Amniotic epithelial cell (primary cell): ENCODE results near the gene IL3.

ENCODE experiments used
- DNase-seq: peaks from one replicate; pipeline ENCODE4 v3.0.0-alpha.2; 2010; ENCODE audit warnings: low read depth

IL3 gene

DNA sequence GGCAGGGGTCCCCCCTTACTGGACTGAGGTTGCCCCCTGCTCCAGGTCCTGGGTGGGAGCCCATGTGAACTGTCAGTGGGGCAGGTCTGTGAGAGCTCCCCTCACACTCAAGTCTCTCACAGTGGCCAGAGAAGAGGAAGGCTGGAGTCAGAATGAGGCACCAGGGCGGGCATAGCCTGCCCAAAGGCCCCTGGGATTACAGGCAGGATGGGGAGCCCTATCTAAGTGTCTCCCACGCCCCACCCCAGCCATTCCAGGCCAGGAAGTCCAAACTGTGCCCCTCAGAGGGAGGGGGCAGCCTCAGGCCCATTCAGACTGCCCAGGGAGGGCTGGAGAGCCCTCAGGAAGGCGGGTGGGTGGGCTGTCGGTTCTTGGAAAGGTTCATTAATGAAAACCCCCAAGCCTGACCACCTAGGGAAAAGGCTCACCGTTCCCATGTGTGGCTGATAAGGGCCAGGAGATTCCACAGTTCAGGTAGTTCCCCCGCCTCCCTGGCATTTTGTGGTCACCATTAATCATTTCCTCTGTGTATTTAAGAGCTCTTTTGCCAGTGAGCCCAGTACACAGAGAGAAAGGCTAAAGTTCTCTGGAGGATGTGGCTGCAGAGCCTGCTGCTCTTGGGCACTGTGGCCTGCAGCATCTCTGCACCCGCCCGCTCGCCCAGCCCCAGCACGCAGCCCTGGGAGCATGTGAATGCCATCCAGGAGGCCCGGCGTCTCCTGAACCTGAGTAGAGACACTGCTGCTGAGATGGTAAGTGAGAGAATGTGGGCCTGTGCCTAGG is 13.0 kb downstream of the IL3 start, which contains the start of gene CSF2:
Gene CSF2 (plus strand): TSS at position 559 of the 783 bp plus-strand sequence. CDS start 35 bp downstream, at position 594.
- DNase-seq: peak; percentile 16

DNA sequence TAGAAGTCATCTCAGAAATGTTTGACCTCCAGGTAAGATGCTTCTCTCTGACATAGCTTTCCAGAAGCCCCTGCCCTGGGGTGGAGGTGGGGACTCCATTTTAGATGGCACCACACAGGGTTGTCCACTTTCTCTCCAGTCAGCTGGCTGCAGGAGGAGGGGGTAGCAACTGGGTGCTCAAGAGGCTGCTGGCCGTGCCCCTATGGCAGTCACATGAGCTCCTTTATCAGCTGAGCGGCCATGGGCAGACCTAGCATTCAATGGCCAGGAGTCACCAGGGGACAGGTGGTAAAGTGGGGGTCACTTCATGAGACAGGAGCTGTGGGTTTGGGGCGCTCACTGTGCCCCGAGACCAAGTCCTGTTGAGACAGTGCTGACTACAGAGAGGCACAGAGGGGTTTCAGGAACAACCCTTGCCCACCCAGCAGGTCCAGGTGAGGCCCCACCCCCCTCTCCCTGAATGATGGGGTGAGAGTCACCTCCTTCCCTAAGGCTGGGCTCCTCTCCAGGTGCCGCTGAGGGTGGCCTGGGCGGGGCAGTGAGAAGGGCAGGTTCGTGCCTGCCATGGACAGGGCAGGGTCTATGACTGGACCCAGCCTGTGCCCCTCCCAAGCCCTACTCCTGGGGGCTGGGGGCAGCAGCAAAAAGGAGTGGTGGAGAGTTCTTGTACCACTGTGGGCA is 13.8 kb downstream of the IL3 start:
- DNase-seq: no peak

DNA sequence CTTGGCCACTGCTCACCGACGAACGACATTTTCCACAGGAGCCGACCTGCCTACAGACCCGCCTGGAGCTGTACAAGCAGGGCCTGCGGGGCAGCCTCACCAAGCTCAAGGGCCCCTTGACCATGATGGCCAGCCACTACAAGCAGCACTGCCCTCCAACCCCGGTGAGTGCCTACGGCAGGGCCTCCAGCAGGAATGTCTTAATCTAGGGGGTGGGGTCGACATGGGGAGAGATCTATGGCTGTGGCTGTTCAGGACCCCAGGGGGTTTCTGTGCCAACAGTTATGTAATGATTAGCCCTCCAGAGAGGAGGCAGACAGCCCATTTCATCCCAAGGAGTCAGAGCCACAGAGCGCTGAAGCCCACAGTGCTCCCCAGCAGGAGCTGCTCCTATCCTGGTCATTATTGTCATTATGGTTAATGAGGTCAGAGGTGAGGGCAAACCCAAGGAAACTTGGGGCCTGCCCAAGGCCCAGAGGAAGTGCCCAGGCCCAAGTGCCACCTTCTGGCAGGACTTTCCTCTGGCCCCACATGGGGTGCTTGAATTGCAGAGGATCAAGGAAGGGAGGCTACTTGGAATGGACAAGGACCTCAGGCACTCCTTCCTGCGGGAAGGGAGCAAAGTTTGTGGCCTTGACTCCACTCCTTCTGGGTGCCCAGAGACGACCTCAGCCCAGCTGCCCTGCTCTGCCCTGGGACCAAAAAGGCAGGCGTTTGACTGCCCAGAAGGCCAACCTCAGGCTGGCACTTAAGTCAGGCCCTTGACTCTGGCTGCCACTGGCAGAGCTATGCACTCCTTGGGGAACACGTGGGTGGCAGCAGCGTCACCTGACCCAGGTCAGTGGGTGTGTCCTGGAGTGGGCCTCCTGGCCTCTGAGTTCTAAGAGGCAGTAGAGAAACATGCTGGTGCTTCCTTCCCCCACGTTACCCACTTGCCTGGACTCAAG is 14.6 kb downstream of the IL3 start:
- no peak for DNase-seq

DNA sequence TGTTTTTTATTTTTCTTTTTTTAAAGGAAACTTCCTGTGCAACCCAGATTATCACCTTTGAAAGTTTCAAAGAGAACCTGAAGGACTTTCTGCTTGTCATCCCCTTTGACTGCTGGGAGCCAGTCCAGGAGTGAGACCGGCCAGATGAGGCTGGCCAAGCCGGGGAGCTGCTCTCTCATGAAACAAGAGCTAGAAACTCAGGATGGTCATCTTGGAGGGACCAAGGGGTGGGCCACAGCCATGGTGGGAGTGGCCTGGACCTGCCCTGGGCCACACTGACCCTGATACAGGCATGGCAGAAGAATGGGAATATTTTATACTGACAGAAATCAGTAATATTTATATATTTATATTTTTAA is 15.2 kb downstream of the IL3 start:
- no peak for DNase-seq

DNA sequence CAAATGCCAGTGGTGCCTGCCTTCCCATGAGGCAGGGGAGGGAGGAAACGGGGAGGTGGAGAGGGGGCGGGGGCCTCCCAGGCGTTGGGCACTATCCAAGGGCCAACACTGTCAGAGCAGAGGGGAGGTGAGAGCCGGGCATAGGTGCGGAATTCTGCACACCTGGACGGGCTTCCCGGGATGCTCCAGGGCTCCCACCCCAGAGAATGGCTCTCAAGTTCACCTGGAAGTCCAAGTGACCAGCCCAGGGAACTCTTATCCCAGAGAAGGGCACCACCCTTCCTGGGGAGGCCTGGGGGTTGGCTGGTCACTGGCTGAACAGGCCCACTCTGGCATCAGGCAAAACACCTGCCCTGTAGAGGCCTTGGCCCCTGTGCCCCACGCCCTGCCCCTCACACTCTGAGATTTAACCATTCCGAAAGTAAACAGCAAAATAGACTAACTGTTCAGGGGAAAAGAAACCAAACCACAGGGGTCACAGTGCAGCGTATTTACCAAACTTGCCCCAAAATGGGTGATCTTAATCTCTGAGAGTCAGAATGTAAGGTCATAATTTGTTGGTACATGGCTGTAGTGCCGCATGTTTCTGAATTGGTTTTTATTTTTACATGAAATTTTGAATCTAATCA is 15.9 kb downstream of the IL3 start:
- DNase-seq: no peak

DNA sequence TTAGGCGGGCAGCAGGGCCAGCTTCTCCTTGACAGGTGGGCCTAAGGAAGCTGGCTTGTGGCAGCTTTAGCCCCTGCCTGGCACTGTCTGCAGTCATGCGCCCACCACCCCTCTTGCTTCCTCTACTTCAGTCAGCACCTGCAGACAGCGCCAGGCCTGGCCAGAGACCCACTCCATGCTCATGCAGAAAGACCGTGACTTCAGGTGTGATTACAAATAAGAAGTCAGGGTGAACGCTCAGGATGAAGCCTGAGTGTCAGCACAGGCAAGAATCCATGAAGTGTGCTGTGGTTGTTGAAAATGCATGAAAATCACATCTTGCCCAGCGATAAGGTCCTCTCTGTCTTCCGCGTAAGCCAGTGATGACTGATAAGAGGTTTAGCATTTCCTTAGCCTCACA is 16.5 kb downstream of the IL3 start:
- no peak for DNase-seq

DNA sequence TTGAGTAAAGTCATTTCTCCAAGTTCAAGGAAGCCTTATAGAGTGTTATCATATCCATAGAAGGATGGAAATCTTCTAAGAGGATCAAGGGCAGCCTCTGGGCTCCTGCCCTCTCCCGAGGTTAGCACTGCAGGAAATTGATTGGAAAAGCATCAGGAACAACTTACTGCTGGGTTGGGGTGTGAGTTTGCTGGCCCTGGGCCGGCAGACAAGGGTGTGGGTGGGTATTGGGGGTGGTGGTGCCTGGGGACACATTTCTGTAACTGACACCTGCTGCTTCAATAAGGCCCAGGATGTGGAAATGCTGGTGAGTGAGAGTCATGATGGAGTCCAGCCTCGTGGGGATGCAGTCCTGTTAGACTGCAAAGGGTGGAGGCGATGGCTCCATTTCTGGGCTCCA is 18.6 kb downstream of the IL3 start:
- no peak for DNase-seq

DNA sequence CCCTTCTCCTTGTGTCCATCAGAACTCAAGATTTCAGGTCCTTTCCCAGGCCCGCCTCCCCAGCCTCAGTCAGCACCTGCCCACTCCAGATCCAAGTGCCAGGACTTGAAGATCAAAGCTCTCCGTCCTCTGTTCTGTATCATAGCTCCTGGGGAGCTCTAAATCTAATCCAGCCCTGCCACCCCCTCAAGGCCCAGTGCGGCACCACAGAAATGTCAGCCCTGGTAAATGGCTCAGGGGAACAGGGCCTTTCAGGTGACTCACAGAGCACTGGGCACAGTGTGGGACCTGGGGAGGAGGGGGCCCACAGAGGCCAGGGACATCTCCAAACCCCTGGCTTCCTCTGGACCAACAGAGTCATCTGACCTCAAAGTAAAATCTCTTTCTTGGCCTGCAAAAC is 19.2 kb downstream of the IL3 start:
- no peak for DNase-seq

DNA sequence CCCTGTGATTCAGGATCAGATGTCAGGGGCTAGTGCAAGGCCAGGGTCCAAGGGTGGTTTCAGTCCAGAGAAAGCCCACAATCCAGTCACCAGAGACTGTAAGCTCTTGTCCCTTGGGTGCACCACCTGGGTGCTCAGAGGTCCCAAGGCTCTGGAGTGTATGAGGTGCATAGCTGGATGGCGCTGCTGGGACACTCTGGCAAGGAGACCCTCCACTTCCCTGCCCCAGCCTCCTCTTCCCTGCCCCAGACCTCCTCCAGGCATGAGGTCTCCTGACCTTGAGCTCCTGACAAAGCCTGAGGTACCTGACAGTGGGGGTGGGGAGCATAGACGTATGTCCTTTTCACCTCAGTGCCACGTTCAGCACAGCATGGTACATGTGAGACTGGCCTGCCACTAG is 20.1 kb downstream of the IL3 start:
- no peak for DNase-seq

DNA sequence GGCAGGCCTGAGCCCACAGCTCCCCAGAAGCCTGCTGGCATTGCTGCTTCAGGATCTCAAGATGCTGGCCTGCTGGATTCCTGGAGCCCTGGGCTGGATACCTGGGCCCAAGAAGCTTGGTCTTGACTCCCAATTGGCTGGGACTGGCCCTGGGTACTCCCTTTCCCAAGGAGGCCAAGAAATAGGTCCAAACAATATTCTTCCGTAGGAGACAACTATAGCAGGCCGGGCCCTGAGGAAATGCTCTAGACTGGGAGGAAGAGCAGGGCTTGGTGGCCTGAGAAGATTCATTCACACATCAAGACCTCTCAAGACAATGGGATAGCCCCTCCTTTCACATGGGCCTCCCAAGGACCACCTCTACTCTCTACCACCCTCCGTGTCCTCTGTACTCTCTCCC is 21.0 kb downstream of the IL3 start:
- DNase-seq: no peak

DNA sequence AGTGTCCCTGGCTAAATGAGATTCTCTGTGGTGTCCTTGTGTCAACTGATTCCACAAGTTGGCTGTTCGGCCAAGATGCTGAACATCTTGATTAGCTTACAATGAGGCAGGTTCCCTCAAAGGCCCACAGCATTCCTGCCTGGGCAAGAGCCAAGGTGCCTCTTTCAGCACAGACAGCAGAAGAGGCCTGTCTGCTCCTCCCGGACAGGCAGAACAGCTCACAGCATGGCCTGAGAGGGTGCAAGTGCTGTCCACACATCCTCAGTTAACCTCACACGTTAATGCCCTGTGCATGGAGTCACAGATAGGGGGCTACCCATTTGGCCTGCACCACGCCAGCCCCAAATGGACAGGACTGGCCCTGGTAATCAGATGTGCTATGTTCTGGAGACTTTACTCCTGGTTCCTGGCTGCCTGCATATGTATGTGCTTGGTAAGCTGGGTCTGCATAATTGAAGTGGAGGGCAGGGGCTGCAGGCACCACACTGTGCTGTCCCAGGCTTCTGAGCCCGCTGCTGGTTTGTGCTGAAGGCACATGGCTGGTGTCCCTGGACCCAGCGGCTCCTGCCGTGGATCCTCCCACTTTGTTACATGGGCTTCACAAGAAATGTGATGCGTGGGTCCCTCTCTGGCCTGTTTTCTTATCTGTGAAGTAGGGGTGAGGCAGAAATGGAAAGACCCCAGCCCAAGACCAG is 22.0 kb downstream of the IL3 start:
- DNase-seq: no peak

DNA sequence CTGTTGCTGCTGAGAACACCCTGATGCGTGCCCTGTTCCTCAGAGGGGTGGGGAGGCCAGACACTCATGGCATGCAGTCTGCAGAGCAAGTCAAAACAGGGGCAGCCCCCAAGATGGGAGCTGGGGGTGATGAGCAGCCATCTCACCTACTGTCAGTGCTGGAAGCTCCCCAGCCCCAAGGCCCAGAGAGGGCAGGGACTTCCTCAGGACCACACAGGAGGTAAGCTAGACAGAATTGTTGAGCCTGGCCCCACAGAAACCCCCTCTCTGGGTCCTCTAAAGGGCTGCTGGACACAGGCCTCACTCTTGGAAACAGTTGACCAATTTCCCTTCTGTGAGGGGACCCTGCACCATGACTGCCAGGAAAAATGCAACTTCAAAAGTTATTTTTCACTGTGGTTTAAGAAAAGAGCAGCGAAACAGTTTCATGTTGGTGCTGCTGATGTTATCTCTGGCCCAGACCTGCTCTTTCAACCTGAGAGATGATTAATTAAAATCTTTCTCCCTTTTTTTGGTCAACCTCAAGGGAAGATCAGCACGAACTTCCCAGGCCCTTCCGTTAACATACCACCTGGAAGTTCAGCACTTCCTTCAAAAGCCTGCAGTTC is 22.7 kb downstream of the IL3 start:
- no peak for DNase-seq

DNA sequence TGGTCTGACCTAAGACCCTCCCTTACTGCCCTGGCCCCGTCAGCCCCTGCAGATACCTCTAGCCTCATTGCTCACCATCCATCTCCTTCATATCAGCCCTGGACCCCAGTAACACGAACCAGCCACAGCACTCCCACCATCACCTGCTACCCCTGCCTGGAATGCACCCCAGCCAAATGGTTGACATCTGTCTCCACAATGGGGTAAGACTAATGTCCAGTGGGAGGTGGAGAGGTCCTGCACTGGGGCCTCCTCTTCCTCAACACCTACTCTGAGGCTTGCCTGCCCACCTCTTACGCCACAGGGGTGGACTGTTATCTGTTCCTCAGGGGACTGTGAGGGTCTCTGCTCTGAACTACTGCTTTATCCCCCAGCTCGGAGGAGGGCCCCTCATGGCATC is 25.2 kb downstream of the IL3 start:
- DNase-seq: no peak

DNA sequence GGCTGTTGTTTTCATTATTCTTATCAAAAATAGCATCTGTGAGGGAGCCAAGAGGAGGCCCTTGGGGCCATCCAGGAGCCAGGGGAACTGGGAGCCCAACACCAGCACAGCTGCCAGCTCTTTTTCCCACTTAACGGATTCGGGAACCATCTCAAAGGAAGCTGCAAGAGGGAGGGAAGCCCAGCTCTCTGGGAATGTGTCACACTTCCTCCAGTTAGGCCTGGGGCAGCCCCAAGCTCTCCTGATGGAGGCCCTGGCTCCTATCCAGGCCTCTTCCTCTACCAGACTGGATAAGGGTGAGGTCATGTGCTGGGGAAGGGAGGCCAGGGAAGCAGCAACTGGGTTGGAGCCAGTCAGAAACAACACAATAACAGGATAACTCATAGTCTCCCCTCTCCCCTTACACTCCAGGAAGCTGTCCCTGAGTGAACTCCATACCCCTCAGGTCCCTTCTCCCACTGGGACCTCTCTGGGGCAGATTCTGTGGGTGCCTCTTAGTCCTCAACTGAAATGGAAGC is 25.9 kb downstream of the IL3 start:
- DNase-seq: peak; percentile 86

DNA sequence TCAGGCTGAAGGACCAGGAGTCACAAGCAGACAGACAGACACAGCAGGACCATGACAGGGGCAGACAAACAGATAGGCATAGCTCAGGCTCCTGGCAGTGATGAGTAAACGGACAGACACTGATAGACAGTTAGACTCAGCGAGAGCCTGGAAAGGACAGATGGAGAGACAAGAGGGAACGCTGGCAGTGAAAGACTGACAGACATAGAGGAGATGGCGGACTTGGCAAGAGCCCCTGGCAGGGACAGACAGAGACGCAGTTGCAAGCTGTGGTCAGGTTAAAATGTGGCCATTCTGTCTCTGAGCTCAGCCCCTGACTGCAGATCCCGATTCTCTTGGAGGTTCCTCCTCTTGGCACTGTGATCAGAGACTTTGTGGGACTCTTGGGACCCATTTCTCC is 26.7 kb downstream of the IL3 start:
- no peak for DNase-seq

DNA sequence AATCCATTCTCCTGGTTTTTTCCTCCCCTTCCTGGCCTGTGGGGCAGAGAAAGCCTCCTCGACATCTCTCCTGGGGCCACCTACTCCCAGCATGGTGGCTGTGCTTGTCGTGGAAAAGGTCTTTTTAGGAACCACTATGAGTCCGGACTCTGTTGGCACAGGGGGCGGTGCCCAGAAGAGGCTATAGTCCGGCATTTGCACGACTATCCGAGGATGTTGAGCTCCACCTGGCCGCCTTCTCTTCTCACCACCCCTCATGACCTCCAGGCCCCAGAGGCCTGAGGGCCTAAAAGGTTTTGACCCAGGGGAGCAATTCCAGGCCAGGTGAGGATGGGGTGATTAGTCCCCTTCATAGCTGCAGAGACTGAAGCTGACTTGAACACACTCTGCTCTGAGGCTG is 27.2 kb downstream of the IL3 start:
- no peak for DNase-seq

DNA sequence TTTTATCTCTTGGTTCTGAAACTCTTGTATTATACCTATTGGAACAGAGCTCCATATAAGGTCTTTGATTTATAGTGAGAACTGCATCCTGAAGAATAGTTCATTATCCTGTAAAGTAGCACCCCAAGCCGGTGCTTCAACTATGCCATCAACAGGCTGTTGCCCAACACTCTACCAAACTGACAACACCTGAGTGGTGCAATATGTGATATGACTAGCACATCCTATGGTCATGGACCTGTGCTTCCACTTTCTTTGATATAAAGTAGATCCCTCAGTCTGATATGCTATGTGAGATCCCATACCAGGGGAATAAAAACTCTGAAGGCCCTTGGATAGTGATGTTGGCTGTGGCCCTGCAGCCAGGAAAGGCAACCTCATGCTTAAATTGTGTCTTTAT is 28.9 kb downstream of the IL3 start:
- DNase-seq: no peak

DNA sequence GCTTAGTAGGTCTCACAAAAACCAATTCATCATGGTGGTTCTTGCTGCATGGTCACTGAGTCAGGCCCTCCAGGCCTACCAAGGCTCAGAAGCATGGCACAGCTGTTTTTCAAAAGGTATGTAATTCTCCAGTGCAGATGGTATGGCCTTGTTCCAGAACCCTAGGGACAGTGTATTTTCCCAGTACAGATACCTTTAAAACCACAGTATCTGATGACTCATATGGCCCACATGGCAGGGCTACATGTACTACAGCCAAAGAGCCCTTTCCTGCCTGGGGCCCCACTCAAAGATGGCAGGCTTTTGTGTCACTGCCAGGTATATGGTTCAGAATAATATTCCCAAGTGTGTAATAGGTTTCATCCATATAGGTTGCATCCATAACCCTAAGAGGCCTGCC is 29.7 kb downstream of the IL3 start:
- DNase-seq: peak; percentile 84

DNA sequence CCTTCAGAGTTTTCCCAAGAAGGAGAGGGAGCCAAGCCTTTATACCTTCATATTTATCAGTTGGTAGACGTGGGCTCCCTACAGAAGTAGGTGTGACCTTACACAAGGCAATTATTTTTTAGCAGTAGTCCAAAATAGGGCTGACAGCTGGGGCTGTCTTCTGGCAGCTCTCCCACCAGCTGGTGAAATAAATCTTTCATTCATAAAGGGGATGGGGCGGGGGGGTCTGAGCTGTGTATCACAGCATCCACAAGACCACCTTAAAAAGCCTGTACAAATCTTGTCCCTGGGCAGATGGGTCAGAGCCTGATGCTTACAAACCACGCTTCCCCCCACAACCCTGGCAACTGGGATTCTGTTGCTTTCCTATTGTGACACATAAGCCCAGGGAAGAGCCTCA is 32.8 kb downstream of the IL3 start:
- DNase-seq: no peak

DNA sequence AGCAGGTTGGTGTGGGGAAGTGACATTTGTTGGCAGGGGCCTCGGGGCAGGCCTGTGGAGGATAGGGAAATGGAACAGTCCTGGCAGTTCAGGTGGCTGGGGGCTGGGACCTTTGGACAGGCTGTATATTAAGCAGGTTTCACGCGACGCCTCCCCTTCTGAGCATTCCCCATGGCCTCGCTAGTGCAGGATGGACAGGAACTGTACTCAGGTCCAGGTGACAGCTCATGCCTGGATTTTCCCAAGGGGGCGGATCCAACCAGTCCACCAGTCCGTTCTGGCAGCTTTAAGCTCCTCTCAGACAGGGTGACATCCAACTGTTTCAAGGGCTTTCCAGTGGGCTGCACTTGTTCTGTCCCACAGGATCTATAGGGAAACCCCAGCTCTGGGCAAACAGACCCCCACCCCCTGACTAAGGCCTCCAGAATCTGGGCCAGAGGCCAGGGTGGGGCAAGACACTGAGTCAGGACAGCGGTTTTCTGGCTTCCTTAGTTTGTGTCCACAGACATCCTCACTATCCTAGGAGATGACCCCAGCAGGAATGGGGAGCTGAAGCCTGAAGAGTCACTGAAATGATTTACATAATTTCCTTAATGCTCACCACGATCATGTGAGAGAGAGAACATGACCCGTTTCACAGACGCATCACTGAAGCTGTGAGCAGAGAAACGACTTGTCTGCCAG is 34.1 kb downstream of the IL3 start:
- peak; percentile 92 for DNase-seq

DNA sequence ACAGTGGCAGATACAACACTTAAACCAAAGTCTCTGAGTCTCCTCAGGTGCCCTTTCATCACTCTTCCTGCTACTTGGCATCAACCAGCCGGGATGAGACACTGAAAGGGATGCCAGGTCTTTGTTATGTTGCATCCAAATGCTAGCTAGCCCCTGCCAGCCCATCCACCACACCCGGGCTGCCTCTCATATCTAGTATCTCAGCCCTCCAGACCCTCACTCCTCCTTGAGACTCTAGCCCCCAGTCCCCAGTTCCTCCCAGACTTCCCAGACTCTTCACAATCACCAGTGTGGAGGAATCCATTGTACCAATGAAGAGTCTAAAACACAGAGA is 34.6 kb downstream of the IL3 start:
- no peak for DNase-seq
